H1 (cell line): ENCODE data around the gene GDPD4. TPM values are rescaled to one million over a fixed set of nuclear protein-coding genes. Genes with fewer than 3 reads are reported as not detected.

ENCODE experiments used
- CTCF ChIA-PET: fragments of 300-600 bp; sonication (Branson Sonifier 250); formaldehyde crosslinking; loops from one replicate; lab custom pipeline; 2021; ENCODE audit not compliant: partially characterized antibody; lab: Charles Lee
- POLR2A ChIA-PET: fragments of 300-600 bp; sonication (Branson Sonifier 250); formaldehyde crosslinking; loops from one replicate; lab custom pipeline; 2021; ENCODE audit warnings: inconsistent platforms; ENCODE audit not compliant: partially characterized antibody; lab: Charles Lee
- DNase-seq, 2 experiments: peaks; one replicate each; pipeline versions ENCODE4 v3.0.0 to v3.0.0-alpha.2; 2010 to 2022; ENCODE audit warnings: low spot score in 2 of 2, low read depth in 1 of 2, mixed read lengths in 1 of 2
- FAIRE-seq: peaks from 2 replicates; lab custom pipeline; 2011; peaks lifted over from hg19 to GRCh38; lab: Jason Lieb, UNC
- H2AFZ ChIP-seq: 2 replicates; pipeline ENCODE4 v1.8.1; 2012; ENCODE audit warnings: low read length, inconsistent platforms
- H2AK5ac ChIP-seq: 2 replicates; pipeline ENCODE4 v1.6.1; 2013; ENCODE audit warnings: low read depth, low read length
- H2BK120ac ChIP-seq: replicated peaks from 2 replicates; pipeline ENCODE3; 2013; ENCODE audit warnings: low read depth, low read length, inconsistent platforms
- H2BK12ac ChIP-seq: 2 replicates; pipeline ENCODE4 v1.6.1; 2013; ENCODE audit warnings: low read depth, low read length
- H2BK15ac ChIP-seq: 2 replicates; pipeline ENCODE4 v1.6.1; 2013; ENCODE audit warnings: low read length
- H2BK20ac ChIP-seq: 2 replicates; pipeline ENCODE4 v1.6.1; 2013; ENCODE audit warnings: low read length
- H2BK5ac ChIP-seq: 2 replicates; pipeline ENCODE4 v1.6.1; 2013; ENCODE audit warnings: low read depth, low read length
- H3K14ac ChIP-seq: 2 replicates; pipeline ENCODE4 v1.6.1; 2013; ENCODE audit warnings: inconsistent platforms; ENCODE audit not compliant: insufficient read length
- H3K18ac ChIP-seq: 2 replicates; pipeline ENCODE4 v1.6.1; 2013; ENCODE audit warnings: low read length; ENCODE audit errors: extremely low read depth
- H3K23ac ChIP-seq: 2 replicates; pipeline ENCODE4 v1.6.1; 2013; ENCODE audit warnings: inconsistent platforms; ENCODE audit not compliant: insufficient read length
- H3K23me2 ChIP-seq: 2 replicates; pipeline ENCODE4 v1.6.1; 2013; ENCODE audit warnings: low read depth, low read length
- H3K27ac ChIP-seq: 2 replicates; pipeline ENCODE4 v1.6.1; 2011; ENCODE audit warnings: low read depth, low read length, inconsistent platforms
- H3K27me3 ChIP-seq, 4 experiments: replicated peaks in 1 of 4; 1 replicate in 1 of 4; 2 replicates in 3 of 4; pipeline versions ENCODE4 v1.6.1 to v1.8.1; 2011 to 2013; ENCODE audit warnings: low read length in 3 of 4, mild to moderate bottlenecking in 3 of 4, inconsistent platforms in 2 of 4, mixed read lengths in 2 of 4, moderate library complexity in 1 of 4; ENCODE audit not compliant: control insufficient read depth in 3 of 4, insufficient read depth in 3 of 4; ENCODE audit errors: extremely low read depth in 1 of 4
- H3K36me3 ChIP-seq, 4 experiments: 2 replicates each; pipeline versions ENCODE4 v1.6.1 to v1.8.1; 2011 to 2013; ENCODE audit warnings: mild to moderate bottlenecking in 4 of 4, low read length in 3 of 4, moderate library complexity in 2 of 4, control low read depth in 1 of 4, inconsistent platforms in 1 of 4; ENCODE audit not compliant: insufficient read depth in 4 of 4, control insufficient read depth in 2 of 4
- H3K4ac ChIP-seq: replicated peaks from 2 replicates; pipeline ENCODE3; 2013; ENCODE audit warnings: low read length, low read depth, mixed read lengths, inconsistent platforms; ENCODE audit not compliant: insufficient read length
- H3K4me1 ChIP-seq, 4 experiments: replicated peaks in 1 of 4; 1 replicate in 1 of 4; 2 replicates in 3 of 4; pipeline versions ENCODE4 v1.6.1 to v1.8.1; 2011 to 2013; ENCODE audit warnings: low read length in 3 of 4, inconsistent platforms in 2 of 4, mixed read lengths in 1 of 4; ENCODE audit not compliant: insufficient read depth in 4 of 4, control insufficient read depth in 3 of 4
- H3K4me2 ChIP-seq, 2 experiments: 2 replicates each; pipeline versions ENCODE4 v1.6.1 to v1.8.1; 2011 to 2013; ENCODE audit warnings: low read depth in 2 of 2, low read length in 2 of 2, control low read depth in 1 of 2, inconsistent platforms in 1 of 2, mild to moderate bottlenecking in 1 of 2; ENCODE audit not compliant: insufficient read depth in 1 of 2
- H3K4me3 ChIP-seq, 4 experiments: fragments of 200-600, 300-600 bp in 1 of 4; sonication (generic), shearing (Covaris generic), sonication (Bioruptor Twin) in 1 of 4; 2 replicates each; pipeline versions ENCODE4 v1.5.1 to v1.8.1; 2011 to 2016; ENCODE audit warnings: low read length in 4 of 4, low read depth in 3 of 4, control low read depth in 2 of 4, inconsistent platforms in 2 of 4, mild to moderate bottlenecking in 2 of 4, mixed read lengths in 1 of 4, moderate library complexity in 1 of 4; ENCODE audit not compliant: insufficient read depth in 2 of 4; ENCODE audit errors: extremely low read depth in 1 of 4
- H3K56ac ChIP-seq: replicated peaks from 2 replicates; pipeline ENCODE3; 2013; ENCODE audit warnings: low read depth, mild to moderate bottlenecking, mixed read lengths, low read length, inconsistent platforms; ENCODE audit not compliant: insufficient read length
- H3K79me1 ChIP-seq: 2 replicates; pipeline ENCODE4 v1.6.1; 2013; ENCODE audit warnings: low read depth, low read length, control low read depth
- H3K79me2 ChIP-seq, 2 experiments: 2 replicates each; pipeline versions ENCODE4 v1.6.1 to v1.8.1; 2012 to 2013; ENCODE audit warnings: low read length in 2 of 2, mild to moderate bottlenecking in 2 of 2, inconsistent platforms in 1 of 2; ENCODE audit not compliant: insufficient read depth in 2 of 2, control insufficient read depth in 1 of 2
- H3K9ac ChIP-seq, 4 experiments: replicated peaks in 1 of 4; 1 replicate in 1 of 4; 2 replicates in 3 of 4; pipeline versions ENCODE4 v1.6.1 to v1.8.1; 2011 to 2013; ENCODE audit warnings: low read depth in 3 of 4, low read length in 3 of 4, control low read depth in 2 of 4, mild to moderate bottlenecking in 2 of 4, moderate library complexity in 2 of 4, inconsistent platforms in 1 of 4; ENCODE audit errors: extremely low read depth in 1 of 4
- H3K9me3 ChIP-seq, 2 experiments: 2 replicates each; pipeline versions ENCODE4 v1.6.1 to v1.8.1; 2012 to 2013; ENCODE audit warnings: mild to moderate bottlenecking in 2 of 2, moderate library complexity in 2 of 2, control low read depth in 1 of 2, inconsistent platforms in 1 of 2, low read depth in 1 of 2, low read length in 1 of 2, mixed read lengths in 1 of 2; ENCODE audit not compliant: insufficient read depth in 2 of 2
- H4K20me1 ChIP-seq, 2 experiments: replicated peaks in 1 of 2; 2 replicates each; pipeline versions ENCODE3 to v1.8.1; 2011 to 2013; ENCODE audit warnings: inconsistent platforms in 2 of 2, low read length in 2 of 2, mild to moderate bottlenecking in 1 of 2; ENCODE audit not compliant: insufficient read depth in 2 of 2, control insufficient read depth in 1 of 2
- H4K5ac ChIP-seq: 2 replicates; pipeline ENCODE4 v1.6.1; 2013; ENCODE audit warnings: low read length, low read depth, mixed read lengths, inconsistent platforms; ENCODE audit not compliant: insufficient read length
- H4K8ac ChIP-seq: 2 replicates; pipeline ENCODE4 v1.8.0; 2013; ENCODE audit warnings: mild to moderate bottlenecking, moderate library complexity, low read length, inconsistent platforms; ENCODE audit not compliant: insufficient read depth; ENCODE audit errors: extremely low read depth
- H4K91ac ChIP-seq: replicated peaks from 2 replicates; pipeline ENCODE3; 2013; ENCODE audit warnings: low read length, mixed read lengths, inconsistent platforms; ENCODE audit not compliant: insufficient read length
- JUND ChIP-seq: IDR thresholded peaks from 2 replicates; pipeline ENCODE4 v1.6.1; 2011; ENCODE audit warnings: mild to moderate bottlenecking, improper control_type of control experiment, low read length
- KDM4A ChIP-seq: IDR thresholded peaks from one replicate; pipeline ENCODE4 v1.7.1; 2012; ENCODE audit warnings: low read depth, mild to moderate bottlenecking, moderate library complexity, low read length, inconsistent platforms; ENCODE audit not compliant: severe bottlenecking
- WGBS, 2 experiments: shearing (Covaris generic) in 1 of 2; methylation state at CpG; one replicate each; pipeline versions ENCODE4 v1.1.6 to v1.1.7; 2013 to 2015; ENCODE audit warnings: low lambda C conversion rate in 2 of 2, mixed read lengths in 2 of 2, inconsistent platforms in 1 of 2, low coverage in 1 of 2, missing lambda C conversion rate in 1 of 2; ENCODE audit not compliant: insufficient replicate concordance in 2 of 2, insufficient coverage in 1 of 2, insufficient read length in 1 of 2; ENCODE audit errors: extremely low coverage in 1 of 2, missing lambda C conversion rate in 1 of 2; 5-methylcytosine and 5-hydroxymethylcytosine counted together
- polyA plus RNA-seq, 7 experiments: library from polyadenylated mRNA; depleted of rRNA in 3 of 7; stranded (reverse) in 5 of 7; unstranded in 2 of 7; fragments of >200 nt in 5 of 7; fragments of 200-250 nt in 2 of 7; gene quantifications; 1 replicate in 5 of 7; 2 replicates in 1 of 7; 4 replicates in 1 of 7; pipeline versions ENCODE4 v1.2.1 to v1.2.3, GENCODE V29; 2011 to 2013; ENCODE audit warnings: missing spikeins in 2 of 7, mixed read lengths in 2 of 7
- total RNA-seq: library from RNA; stranded (reverse); fragmentation: NEBNext Ultra II Directional; extraction: Animal tissue kit (Norgen Biotek cat#: 25700); gene quantifications from 2 replicates; pipeline ENCODE4 v1.2.1, GENCODE V29; 2021

GDPD4 gene
- total and polyA plus RNA-seq, 2 of the 8 experiments (the other 6 are each of a cell fraction or from before 2014, with no cell fraction given): not detected

GRCh38 chr11:77167791-77168190 lies 133.7 kb downstream of the GDPD4 start:
- H3K23me2 ChIP-seq: no peaks in the 10 kb centered on the region
- no peak overlapping the region for H2BK120ac ChIP-seq
- no peaks in the 10 kb centered on the region for H3K27me3 ChIP-seq
- H3K18ac ChIP-seq: no peak overlapping the region
- no peak overlapping the region for H4K8ac ChIP-seq
- no peak overlapping the region for H4K91ac ChIP-seq
- H3K14ac ChIP-seq: no peak overlapping the region
- H3K36me3 ChIP-seq: no peaks in the 10 kb centered on the region
- H3K56ac ChIP-seq: no peak overlapping the region
- no peak overlapping the region for H2AFZ ChIP-seq
- H3K4me1 ChIP-seq: peaks cover 13 to 28% (median 20%) of the 10 kb centered on the region in 4 experiments
- no peak overlapping the region for H2AK5ac ChIP-seq
- no peak overlapping the region for H3K4ac ChIP-seq
- H2BK5ac ChIP-seq: no peak overlapping the region
- FAIRE-seq: no peak
- H3K79me1 ChIP-seq: no peaks in the 10 kb centered on the region
- 0 out of 2 replicates have a peak overlapping the region, but pooled peaks have one; percentile 47 for H2BK15ac ChIP-seq
- no peak overlapping the region for H3K4me3 ChIP-seq
- ChIA-PET POLR2A (interaction anchor here (1.1 kb wide), 2 partner anchors 9 to 12 kb away, joined by 3 read pairs; no protein-coding TSS in a partner anchor), CTCF (interaction anchor here (0.5 to 14.5 kb wide), 11 partner anchors 12 to 560 kb away, joined by 3 to 178 read pairs (median 5); partner anchors contain the start of gene MYO7A)
- H4K20me1 ChIP-seq: no peaks in the 10 kb centered on the region
- H3K9me3 ChIP-seq: no peaks in the 10 kb centered on the region
- no peak overlapping the region for H3K23ac ChIP-seq
- H2BK20ac ChIP-seq: no peak overlapping the region
- H4K5ac ChIP-seq: no peak overlapping the region
- H3K79me2 ChIP-seq: no peaks in the 10 kb centered on the region
- H3K4me2 ChIP-seq: no peak overlapping the region
- no peak overlapping the region; a peak in 1 of 7 replicates for H3K9ac ChIP-seq
- WGBS, 2 experiments: 87% methylated on average over 7 of the region's 8 CpGs; no CpG with 5 or more reads in 1 of the 2 experiments
- DNase-seq: no peak
- no peak overlapping the region for H2BK12ac ChIP-seq
- no peak overlapping the region for H3K27ac ChIP-seq
- no peak for TF ChIP-seq JUND
- no peak for TF ChIP-seq KDM4A
